Stimulated activated CD8-positive, alpha-beta memory T cell treated with anti-CD3 and anti-CD28 coated beads, Interleukin-12 subunit alpha, Interleukin-12 subunit beta, amount 100 ng/mL, for 24 hours (primary cell): ENCODE results near the gene RIC8A.

Source experiments
- DNase-seq: peaks from one replicate; pipeline ENCODE4 v3.0.0-alpha.2; 2020; ENCODE audit errors: extremely low read depth

The RIC8A gene

DNA sequence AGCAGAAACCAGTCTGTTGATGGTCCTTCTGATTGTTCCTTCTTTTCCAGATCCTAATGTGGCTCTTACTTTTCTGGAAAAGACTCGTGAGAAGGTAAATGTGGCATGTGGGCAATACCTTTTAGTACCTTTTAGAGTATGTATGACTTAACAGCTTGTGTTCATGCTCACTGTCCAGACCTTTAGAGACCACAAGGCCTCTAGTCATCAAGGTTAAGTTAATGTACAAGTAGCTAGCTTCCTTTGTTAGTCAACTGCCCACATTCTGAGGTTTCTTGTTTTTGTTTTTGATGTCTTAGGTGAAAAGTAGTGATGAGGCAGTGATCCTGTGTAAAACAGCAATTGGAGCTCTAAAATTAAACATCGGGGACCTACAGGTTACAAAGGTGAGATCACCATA lies 36.9 kb downstream of the RIC8A start:
- no peak for DNase-seq

- DNase-seq: no peak
These were observed 41.6 kb downstream of the RIC8A start for GRCh38 chr11:249062-249461.

GRCh38 chr11:250274-250673 lies 42.8 kb downstream of the RIC8A start:
- DNase-seq: no peak

- no peak for DNase-seq
These were observed 43.3 kb downstream of the RIC8A start for GRCh38 chr11:250740-251299.

DNA sequence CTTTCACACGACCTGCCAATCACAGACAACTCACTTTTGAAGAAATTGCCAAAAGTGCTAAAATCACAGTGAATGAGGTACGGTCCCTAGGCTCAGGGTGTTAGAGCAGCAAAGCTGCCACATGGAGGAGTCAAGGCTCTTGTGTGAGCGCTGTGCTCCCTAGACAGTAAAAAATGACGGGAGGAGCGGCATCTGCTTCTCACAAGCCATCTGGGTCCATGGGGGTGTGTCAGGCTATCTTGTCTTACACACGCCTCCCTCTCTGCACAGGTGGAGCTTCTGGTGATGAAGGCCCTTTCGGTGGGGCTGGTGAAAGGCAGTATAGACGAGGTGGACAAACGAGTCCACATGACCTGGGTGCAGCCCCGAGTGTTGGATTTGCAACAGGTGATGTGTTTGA lies 44.0 kb downstream of the RIC8A start:
- DNase-seq: no peak

GRCh38 chr11:252666-253065 lies 45.2 kb downstream of the RIC8A start:
- DNase-seq: no peak

- DNase-seq: no peak
These were observed 45.8 kb downstream of the RIC8A start for GRCh38 chr11:253160-253885.

DNA sequence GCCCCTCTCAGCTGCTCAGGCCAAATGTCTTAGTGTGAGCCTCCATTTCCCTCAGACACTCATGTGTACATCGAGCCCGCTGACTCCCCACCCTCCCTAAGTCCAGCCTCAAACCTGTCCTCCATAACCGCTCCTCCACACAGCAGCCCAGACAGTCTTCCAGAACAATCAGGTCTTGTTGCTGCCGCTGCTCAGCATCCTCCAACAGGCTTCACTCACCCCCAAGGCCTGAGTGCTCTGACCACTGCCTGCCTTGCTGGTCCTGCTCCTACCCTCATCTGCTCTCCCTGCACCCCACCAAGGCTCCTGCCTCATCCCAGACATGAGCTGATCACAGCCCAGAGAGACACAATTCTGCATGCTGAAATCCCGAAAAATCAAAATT lies 46.4 kb downstream of the RIC8A start:
- DNase-seq: no peak

DNA sequence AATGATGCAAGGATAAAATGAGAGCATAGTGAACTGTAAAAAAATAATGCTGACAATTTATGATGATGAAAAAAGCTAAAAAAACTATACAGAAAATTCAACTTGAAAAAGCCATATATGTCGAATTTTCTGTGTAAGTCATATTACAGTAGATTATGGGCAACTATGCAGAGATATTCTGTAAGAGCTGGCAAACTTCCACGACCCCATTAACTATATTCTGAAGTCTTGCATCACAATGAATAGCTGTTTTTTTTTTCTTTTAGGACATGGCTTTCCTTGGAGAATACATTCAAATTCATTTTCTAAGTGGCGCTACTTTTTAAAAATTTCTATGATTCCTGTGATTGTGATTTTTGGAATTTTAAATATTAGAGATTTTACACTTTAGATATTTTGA lies 47.7 kb downstream of the RIC8A start:
- DNase-seq: no peak

GRCh38 chr11:255816-256215 lies 48.3 kb downstream of the RIC8A start:
- DNase-seq: no peak

- DNase-seq: no peak
These were observed 49.6 kb downstream of the RIC8A start for GRCh38 chr11:256952-257737.

DNA sequence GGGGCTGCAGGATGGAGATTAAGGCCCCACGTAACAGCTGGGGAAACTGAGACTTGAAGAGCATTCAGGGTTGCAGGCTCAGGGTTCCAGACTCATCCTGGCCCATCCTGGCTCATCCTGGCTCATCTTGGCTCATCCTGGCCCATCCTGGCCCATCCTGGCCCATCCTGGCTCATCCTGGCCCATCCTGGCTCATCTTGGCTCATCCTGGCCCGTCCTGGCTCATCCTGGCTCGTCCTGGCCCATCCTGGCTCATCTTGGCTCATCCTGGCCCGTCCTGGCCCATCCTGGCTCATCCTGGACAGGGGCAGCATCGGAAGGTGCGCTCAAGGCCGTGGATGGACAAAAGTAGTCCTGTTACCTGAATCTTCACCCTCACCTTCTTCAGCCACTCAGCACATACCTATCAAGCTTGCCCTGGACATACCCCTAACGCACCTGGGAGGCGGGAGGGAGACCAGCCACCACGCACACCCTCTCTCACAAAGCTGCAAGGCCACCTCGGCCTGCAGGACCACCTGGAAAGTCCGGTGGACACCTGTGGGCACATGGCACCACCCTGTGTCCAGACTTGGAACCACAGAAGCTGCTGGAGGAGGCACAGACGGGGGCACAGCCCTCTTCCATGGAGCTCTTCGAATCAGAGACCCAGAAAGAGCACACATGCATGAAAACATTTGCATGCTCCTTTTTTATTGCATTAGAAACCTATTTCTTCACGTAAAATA lies 50.4 kb downstream of the RIC8A start:
- no peak for DNase-seq

- DNase-seq: no peak
These were observed 51.9 kb downstream of the RIC8A start for GRCh38 chr11:259413-259812.

- DNase-seq: no peak
These were observed 54.1 kb downstream of the RIC8A start for GRCh38 chr11:261624-262023.
